Measurements from ENCODE around the gene DARS1. TPM values are rescaled to one million over a fixed set of nuclear protein-coding genes. Genes with fewer than 3 reads are reported as not detected.

DARS1 gene
- polyA plus RNA-seq, 1 experiment = 44.0 TPM

DNA sequence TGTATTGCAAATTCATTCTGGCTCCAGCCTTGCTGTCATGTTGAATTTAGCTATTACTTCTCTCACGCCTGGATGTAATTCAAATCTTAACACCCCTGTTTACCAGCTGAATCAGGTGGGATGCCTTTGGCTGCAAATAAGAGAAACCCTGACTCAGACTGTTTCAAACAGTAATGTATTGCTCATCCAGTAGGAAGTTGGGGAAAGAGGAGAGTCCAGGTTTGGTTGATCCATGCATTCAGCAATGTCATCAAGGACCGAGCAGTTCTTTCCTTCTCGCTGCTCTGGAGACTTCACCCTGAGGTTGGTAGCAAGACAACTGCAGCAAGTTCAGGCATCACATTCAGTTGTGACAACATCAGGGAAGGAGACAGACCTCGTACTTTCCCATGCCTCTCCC, 6.4 kb upstream of the DARS1 start:
- Histone ChIP-seq H3K36me3 (ENCODE audit: control insufficient read depth, insufficient read depth, low read length) (no peaks in the 10 kb centered on the region), H3K4me3 (ENCODE audit: low read depth, low read length) (no peak overlapping the region), H3K27me3 (ENCODE audit: control insufficient read depth, insufficient read depth, low read length) (no peaks in the 10 kb centered on the region)
- POLR2A ChIA-PET = no interaction called here
- TF ChIP-seq, protein P1, sequence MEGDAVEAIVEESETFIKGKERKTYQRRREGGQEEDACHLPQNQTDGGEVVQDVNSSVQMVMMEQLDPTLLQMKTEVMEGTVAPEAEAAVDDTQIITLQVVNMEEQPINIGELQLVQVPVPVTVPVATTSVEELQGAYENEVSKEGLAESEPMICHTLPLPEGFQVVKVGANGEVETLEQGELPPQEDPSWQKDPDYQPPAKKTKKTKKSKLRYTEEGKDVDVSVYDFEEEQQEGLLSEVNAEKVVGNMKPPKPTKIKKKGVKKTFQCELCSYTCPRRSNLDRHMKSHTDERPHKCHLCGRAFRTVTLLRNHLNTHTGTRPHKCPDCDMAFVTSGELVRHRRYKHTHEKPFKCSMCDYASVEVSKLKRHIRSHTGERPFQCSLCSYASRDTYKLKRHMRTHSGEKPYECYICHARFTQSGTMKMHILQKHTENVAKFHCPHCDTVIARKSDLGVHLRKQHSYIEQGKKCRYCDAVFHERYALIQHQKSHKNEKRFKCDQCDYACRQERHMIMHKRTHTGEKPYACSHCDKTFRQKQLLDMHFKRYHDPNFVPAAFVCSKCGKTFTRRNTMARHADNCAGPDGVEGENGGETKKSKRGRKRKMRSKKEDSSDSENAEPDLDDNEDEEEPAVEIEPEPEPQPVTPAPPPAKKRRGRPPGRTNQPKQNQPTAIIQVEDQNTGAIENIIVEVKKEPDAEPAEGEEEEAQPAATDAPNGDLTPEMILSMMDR (IDR thresholded peaks at IDR 0.05; ENCODE audit: insufficient read depth, low read depth, low read length) = no peak
- CTCF ChIA-PET = no interaction called here
- DNase-seq (ENCODE audit: low read depth) = no peak

DNA sequence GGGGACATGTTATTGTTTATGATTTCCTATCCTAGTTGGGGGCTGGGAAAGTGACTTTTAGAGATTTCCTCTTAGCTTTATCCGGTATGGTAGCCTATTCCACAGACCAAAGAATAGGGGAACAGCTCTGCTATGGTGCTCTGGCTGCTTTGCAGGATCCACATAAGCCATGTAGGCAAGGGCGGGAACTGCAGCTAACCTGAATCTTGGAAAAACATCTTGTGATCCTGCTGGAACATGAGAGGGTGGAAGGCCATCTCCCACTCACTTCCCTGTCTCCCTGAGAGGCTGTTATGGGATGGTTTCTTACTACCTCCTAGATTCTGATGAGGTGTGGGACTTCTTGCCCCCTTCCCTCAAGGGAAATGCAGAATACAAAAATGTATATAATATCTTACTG, 2.0 kb upstream of the DARS1 start:
- POLR2A ChIA-PET = no interaction called here
- no peak for DNase-seq (ENCODE audit: low read depth)
- Histone ChIP-seq H3K36me3 (ENCODE audit: control insufficient read depth, insufficient read depth, low read length) (no peaks in the 10 kb centered on the region), H3K27me3 (ENCODE audit: control insufficient read depth, insufficient read depth, low read length) (no peaks in the 10 kb centered on the region), H3K4me3 (ENCODE audit: low read depth, low read length) (no peak overlapping the region)
- TF ChIP-seq, protein P1 (IDR thresholded peaks at IDR 0.05; ENCODE audit: insufficient read depth, low read depth, low read length) = no peak
- CTCF ChIA-PET = no interaction called here

DNA sequence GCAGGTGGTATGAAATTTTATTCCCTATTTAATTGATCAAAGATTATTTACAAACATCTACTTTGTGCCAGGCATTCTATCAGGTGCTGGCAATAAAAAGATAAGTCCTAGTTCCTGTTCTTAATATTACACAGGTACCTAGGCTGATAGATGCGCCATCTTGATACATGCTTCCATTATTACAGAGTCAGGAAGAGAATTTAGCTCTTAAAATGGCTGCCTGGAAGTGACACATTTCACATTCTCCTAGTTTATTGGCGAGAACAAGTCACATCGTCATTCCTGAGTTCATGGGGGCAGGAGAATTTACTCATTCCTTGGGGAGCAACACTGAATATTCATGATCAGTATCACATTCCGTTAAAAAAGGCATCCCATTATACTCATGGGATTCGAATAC, 1.1 kb upstream of the DARS1 start:
- no peak for DNase-seq (ENCODE audit: low read depth)
- TF ChIP-seq, protein P1 (IDR thresholded peaks at IDR 0.05; ENCODE audit: insufficient read depth, low read depth, low read length) = no peak
- POLR2A ChIA-PET = no interaction called here
- H3K36me3 ChIP-seq (ENCODE audit: control insufficient read depth, insufficient read depth, low read length) = no peaks in the 10 kb centered on the region
- no peak overlapping the region for H3K4me3 ChIP-seq (ENCODE audit: low read depth, low read length)
- no peaks in the 10 kb centered on the region for H3K27me3 ChIP-seq (ENCODE audit: control insufficient read depth, insufficient read depth, low read length)
- CTCF ChIA-PET = no interaction called here

DNA sequence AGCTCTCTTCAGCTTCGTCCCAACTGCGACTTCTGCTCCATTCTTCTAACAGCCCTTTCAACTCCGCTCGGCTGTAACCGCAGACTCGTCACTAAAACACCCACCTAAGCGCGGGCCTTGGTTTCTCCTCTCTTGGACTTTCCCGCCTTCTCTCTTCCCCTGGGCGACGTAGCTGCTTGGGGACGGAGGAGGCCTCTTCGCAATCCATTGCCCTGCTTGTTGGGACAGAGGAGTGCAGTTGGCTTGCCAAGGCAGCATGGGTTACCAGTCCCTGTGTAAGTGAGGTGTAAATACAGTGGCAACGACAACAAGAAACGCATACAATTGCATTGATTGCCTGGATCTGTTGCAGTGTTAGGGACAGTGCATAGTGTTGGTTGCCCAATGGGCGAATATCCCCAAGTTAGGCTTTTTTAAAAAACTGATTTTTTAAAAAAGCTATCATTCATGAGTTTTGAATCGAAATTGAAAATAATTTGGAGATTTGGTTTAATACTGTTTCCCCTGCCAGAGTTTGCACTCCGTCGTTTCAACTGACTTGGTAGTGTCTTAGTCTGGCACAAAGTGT, 484 bp upstream of the DARS1 start:
- Histone ChIP-seq H3K27me3 (ENCODE audit: control insufficient read depth, insufficient read depth, low read length) (no peaks in the 10 kb centered on the region), H3K4me3 (ENCODE audit: low read depth, low read length) (peak overlapping the region; percentile 93), H3K36me3 (ENCODE audit: control insufficient read depth, insufficient read depth, low read length) (no peaks in the 10 kb centered on the region)
- TF ChIP-seq, protein P1 (IDR thresholded peaks at IDR 0.05; ENCODE audit: insufficient read depth, low read depth, low read length) = no peak
- DNase-seq (ENCODE audit: low read depth) = no peak
- POLR2A ChIA-PET = interaction anchor here (0.8 kb wide), 2 partner anchors 41 to 393 kb away, joined by 3 to 5 read pairs; no protein-coding TSS in a partner anchor
- CTCF ChIA-PET = no interaction called here

DNA sequence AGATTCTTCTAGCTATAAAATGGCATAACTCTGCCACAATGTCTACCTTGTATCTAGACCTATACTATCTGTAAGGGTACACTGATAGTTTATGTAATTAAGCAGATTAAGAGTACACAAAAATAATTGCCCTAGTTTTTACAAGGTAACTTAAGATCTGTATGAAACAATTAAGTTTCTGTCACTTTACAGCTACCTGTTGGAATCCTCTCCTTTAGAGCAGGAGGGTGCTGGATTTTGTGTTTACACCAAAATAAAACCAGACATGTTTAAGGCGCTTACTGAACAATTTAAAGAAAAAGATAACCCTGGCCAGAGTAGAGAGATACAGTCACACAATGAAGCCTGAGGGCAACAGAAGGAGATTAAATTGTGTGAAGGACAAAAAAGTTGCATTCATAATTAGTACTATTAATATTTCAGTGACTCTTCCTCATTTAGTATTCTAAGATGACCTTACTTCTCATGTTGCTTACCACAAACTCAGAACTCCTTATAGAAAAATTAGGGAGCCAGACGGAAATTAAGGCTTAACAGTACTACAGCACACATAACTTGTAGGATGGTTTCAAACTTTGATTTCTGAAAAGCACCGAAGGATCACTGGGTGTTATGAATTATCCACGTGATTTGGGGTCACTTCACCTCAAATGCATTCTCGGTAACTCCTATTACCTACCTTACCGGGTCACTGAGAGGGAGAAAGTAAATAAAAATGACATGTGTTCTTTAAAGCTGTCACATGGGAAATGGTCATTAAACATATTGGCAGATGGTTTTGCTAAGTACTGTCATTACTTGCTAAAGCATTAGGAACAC, 1.0 kb downstream of the DARS1 start:
- TF ChIP-seq, protein P1 (IDR thresholded peaks at IDR 0.05; ENCODE audit: insufficient read depth, low read depth, low read length) = no peak
- Histone ChIP-seq H3K4me3 (ENCODE audit: low read depth, low read length) (peak overlapping the region; percentile 93), H3K27me3 (ENCODE audit: control insufficient read depth, insufficient read depth, low read length) (no peaks in the 10 kb centered on the region), H3K36me3 (ENCODE audit: control insufficient read depth, insufficient read depth, low read length) (peaks cover 6% of the 10 kb centered on the region)
- POLR2A ChIA-PET = interaction anchor here (0.6 kb wide), 1 partner anchor 25 kb away, joined by 4 read pairs; no protein-coding TSS in a partner anchor
- CTCF ChIA-PET = no interaction called here
- DNase-seq (ENCODE audit: low read depth) = no peak
